ENCODE results near the gene KRTAP9-8.
"Not testable (repeated sequence)": the region's sequence is repeated elsewhere in the genome, so short reads cannot be mapped to it uniquely, and the experiment has no call there.

DNA sequence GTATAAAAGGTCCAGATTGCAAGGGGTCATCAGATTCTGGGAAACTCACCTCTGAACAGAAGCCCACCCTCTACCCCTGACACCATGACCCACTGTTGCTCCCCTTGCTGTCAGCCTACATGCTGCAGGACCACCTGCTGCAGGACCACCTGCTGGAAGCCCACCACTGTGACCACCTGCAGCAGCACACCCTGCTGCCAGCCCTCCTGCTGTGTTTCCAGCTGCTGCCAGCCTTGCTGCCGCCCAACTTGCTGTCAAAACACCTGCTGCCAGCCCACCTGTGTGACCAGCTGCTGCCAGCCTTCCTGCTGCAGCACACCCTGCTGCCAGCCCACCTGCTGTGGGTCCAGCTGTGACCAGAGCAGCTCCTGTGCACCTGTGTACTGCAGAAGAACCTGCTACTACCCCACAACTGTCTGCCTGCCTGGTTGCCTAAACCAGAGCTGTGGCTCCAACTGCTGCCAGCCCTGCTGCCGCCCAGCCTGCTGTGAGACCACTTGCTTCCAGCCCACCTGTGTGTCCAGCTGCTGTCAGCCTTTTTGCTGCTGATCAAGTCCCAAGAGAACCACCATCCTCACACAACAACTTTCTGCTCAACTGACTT lies 11.9 kb downstream of the KRTAP9-8 start, which contains the start of gene KRTAP9-4:
- TF ChIP-seq EZH2 (IDR thresholded peaks at IDR 0.05; ENCODE audit: insufficient read depth, poor library complexity, severe bottlenecking); EZH2phosphoT487 (IDR thresholded peaks at IDR 0.05; ENCODE audit: insufficient read depth, low read depth): not testable (repeated sequence)
